B cell (primary cell): ENCODE data around the gene ANKRD65. TPM values are rescaled to one million over a fixed set of nuclear protein-coding genes. Genes with fewer than 3 reads are reported as not detected.
"Not testable (repeated sequence)": the region's sequence is repeated elsewhere in the genome, so short reads cannot be mapped to it uniquely, and the experiment has no call there.

Experiments used
- ATAC-seq: fragments of 200-7000 bp; cut with Tn5 transposase; one replicate; pipeline ENCODE4 v1.10.0; 2021; ENCODE audit warnings: low read depth, mild to moderate bottlenecking, moderate number of reproducible peaks, moderate library complexity
- CTCF ChIA-PET: fragments of 350-600 bp; sonication (Branson Sonifier 250); formaldehyde crosslinking; loops from one replicate; lab custom pipeline; 2021; ENCODE audit warnings: antibody characterized with exemption, inconsistent platforms; lab: Charles Lee
- POLR2A ChIA-PET: fragments of 350-600 bp; sonication (Branson Sonifier 250); formaldehyde crosslinking; loops from one replicate; lab custom pipeline; 2021; ENCODE audit warnings: antibody characterized with exemption; lab: Charles Lee
- DNase-seq: peaks from one replicate; pipeline ENCODE4 v3.0.0; 2013
- H2AFZ ChIP-seq: 2 replicates; pipeline ENCODE4 v1.6.1; 2012; ENCODE audit warnings: mild to moderate bottlenecking, low read depth, low read length; ENCODE audit not compliant: insufficient read depth, poor library complexity, severe bottlenecking
- H3K27ac ChIP-seq, 2 donors: 1 replicate in 1 of 2; 2 replicates in 1 of 2; pipeline ENCODE4 v1.5.1; 2012 to 2013; ENCODE audit warnings: low read length in 2 of 2, mild to moderate bottlenecking in 2 of 2, moderate library complexity in 1 of 2
- H3K27me3 ChIP-seq, 4 experiments: fragments of 200-600 bp in 1 of 4; sonication (generic) in 1 of 4; replicated peaks in 1 of 4; 1 replicate in 2 of 4; 2 replicates in 2 of 4; pipeline versions ENCODE4 v1.6.1 to v1.7.0; 2013 to 2016; ENCODE audit warnings: low read length in 3 of 4, mild to moderate bottlenecking in 2 of 4, mixed read lengths in 1 of 4, moderate library complexity in 1 of 4; ENCODE audit not compliant: insufficient read depth in 4 of 4, control insufficient read depth in 3 of 4; ENCODE audit errors: control extremely low read depth in 1 of 4
- H3K36me3 ChIP-seq, 2 experiments: replicated peaks in 1 of 2; 1 replicate in 1 of 2; 2 replicates in 1 of 2; pipeline versions ENCODE4 v1.6.1 to v1.7.1; 2013; ENCODE audit warnings: low read length in 1 of 2; ENCODE audit not compliant: insufficient read depth in 2 of 2, control insufficient read depth in 1 of 2; ENCODE audit errors: control extremely low read depth in 1 of 2, extremely low read depth in 1 of 2
- H3K4me1 ChIP-seq, 2 donors: fragments of 200-600 bp in 1 of 2; sonication (generic) in 1 of 2; 1 replicate in 1 of 2; 2 replicates in 1 of 2; pipeline versions ENCODE4 v1.5.1 to v1.6.1; 2013 to 2017; ENCODE audit warnings: low read length in 2 of 2; ENCODE audit not compliant: control insufficient read depth in 2 of 2, insufficient read depth in 2 of 2
- H3K4me2 ChIP-seq: replicated peaks from 2 replicates; pipeline ENCODE3; 2012; ENCODE audit warnings: mild to moderate bottlenecking, low read depth, low read length; ENCODE audit not compliant: poor library complexity, severe bottlenecking
- H3K4me3 ChIP-seq, 5 experiments: fragments of 200-600 bp in 1 of 5; sonication (generic) in 1 of 5; 1 replicate in 3 of 5; 2 replicates in 2 of 5; pipeline versions ENCODE4 v1.5.1 to v1.7.0; 2011 to 2016; ENCODE audit warnings: low read length in 4 of 5, mild to moderate bottlenecking in 4 of 5, low read depth in 2 of 5, control low read depth in 1 of 5, moderate library complexity in 1 of 5; ENCODE audit not compliant: insufficient read depth in 1 of 5; ENCODE audit errors: control extremely low read depth in 1 of 5, extremely low read depth in 1 of 5
- H3K79me2 ChIP-seq: fragments of 200-600 bp; sonication (generic); one replicate; pipeline ENCODE4 v1.6.0; 2016; ENCODE audit warnings: low read length; ENCODE audit not compliant: control insufficient read depth, insufficient read depth
- H3K9ac ChIP-seq: fragments of 200-600 bp; sonication (generic); 2 replicates; pipeline ENCODE4 v1.6.1; 2017; ENCODE audit warnings: mild to moderate bottlenecking, low read length, moderate library complexity
- H3K9me3 ChIP-seq, 3 donors: one replicate each; pipeline versions ENCODE4 v1.6.1 to v1.7.1; 2013; ENCODE audit warnings: low read length in 2 of 3; ENCODE audit not compliant: control insufficient read depth in 2 of 3, insufficient read depth in 1 of 3; ENCODE audit errors: control extremely low read depth in 1 of 3
- H4K20me1 ChIP-seq: 2 replicates; pipeline ENCODE4 v1.6.0; 2012; ENCODE audit warnings: mild to moderate bottlenecking, low read length; ENCODE audit not compliant: insufficient read depth, control insufficient read depth, poor library complexity, severe bottlenecking
- H3K27ac Mint-ChIP-seq: one replicate; pipeline ENCODE4 v1.8.0; 2021; ENCODE audit warnings: mixed read lengths
- H3K27me3 Mint-ChIP-seq: one replicate; pipeline ENCODE4 v1.8.0; 2021; ENCODE audit warnings: mixed read lengths
- H3K4me1 Mint-ChIP-seq: one replicate; pipeline ENCODE4 v1.8.0; 2021; ENCODE audit warnings: mixed read lengths
- H3K4me3 Mint-ChIP-seq: one replicate; pipeline ENCODE4 v1.8.0; 2021; ENCODE audit warnings: mixed read lengths
- H3K9me3 Mint-ChIP-seq: one replicate; pipeline ENCODE4 v1.8.0; 2022; ENCODE audit warnings: mixed read lengths; ENCODE audit not compliant: insufficient read depth
- EZH2 ChIP-seq: IDR thresholded peaks from 2 replicates; pipeline ENCODE4 v1.6.1; 2012; ENCODE audit warnings: borderline replicate concordance, low read depth, mild to moderate bottlenecking, moderate library complexity, low read length; ENCODE audit not compliant: insufficient read depth, poor library complexity, severe bottlenecking
- WGBS: methylation state at CpG from one replicate; pipeline ENCODE4 v1.1.5; 2013; ENCODE audit warnings: missing lambda C conversion rate; ENCODE audit not compliant: insufficient coverage; 5-methylcytosine and 5-hydroxymethylcytosine counted together
- intact Hi-C: fragments of 100-400 bp; cut with micrococcal nuclease; formaldehyde crosslinking; loops from one replicate; pipeline ENCODE4 v1.10.0; 2022
- polyA plus RNA-seq: library from polyadenylated mRNA; depleted of rRNA; stranded (reverse); fragments of >200 nt; gene quantifications from 2 replicates; pipeline ENCODE4 v1.2.3, GENCODE V29; 2012
- total RNA-seq, 2 donors: library from RNA; stranded (reverse); fragments of 120-200 nt in 1 of 2; gene quantifications; 1 replicate in 1 of 2; 2 replicates in 1 of 2; pipeline versions ENCODE4 v1.2.3 to v1.2.4, GENCODE V29; 2013 to 2022
- TF ChIP-seq, protein P1 (sequence below): fragments of 200-600 bp; IDR thresholded peaks from one replicate; pipeline ENCODE4 v1.8.0; 2022; ENCODE audit warnings: antibody characterized with exemption, mild to moderate bottlenecking

ANKRD65 gene
- total and polyA plus RNA-seq, 2 donors (not counting 1 experiment from before 2014, with no cell fraction given), result 0.12 TPM; not detected in 1

DNA sequence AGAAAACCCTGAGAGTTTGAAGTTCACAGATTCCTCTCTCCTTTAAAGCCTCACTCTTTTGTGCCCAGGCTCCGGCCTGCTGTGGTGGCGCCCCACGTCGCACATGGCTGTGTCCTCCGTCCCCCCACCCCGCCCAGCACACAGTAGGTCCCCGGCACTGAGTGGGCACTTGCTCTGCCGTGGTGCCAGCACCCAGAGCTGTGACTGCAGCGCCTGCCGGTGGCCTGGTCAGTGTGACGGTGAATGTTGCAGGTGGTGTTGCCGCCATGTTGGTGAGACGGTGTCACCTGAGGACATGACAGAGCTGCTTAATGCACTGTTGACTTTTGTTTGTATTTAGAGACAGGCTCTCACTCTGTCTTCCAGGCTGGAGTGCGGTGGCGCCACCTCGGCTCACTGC lies 31.8 kb upstream of the ANKRD65 start:
- DNase-seq, result no peak
- no peaks in the 10 kb centered on the region for H3K36me3 ChIP-seq
- H3K27ac Mint-ChIP-seq, result no peak overlapping the region
- whole genome bisulfite sequencing, result 96% methylated on average over 15 of the region's 16 CpGs
- TF ChIP-seq, protein P1, sequence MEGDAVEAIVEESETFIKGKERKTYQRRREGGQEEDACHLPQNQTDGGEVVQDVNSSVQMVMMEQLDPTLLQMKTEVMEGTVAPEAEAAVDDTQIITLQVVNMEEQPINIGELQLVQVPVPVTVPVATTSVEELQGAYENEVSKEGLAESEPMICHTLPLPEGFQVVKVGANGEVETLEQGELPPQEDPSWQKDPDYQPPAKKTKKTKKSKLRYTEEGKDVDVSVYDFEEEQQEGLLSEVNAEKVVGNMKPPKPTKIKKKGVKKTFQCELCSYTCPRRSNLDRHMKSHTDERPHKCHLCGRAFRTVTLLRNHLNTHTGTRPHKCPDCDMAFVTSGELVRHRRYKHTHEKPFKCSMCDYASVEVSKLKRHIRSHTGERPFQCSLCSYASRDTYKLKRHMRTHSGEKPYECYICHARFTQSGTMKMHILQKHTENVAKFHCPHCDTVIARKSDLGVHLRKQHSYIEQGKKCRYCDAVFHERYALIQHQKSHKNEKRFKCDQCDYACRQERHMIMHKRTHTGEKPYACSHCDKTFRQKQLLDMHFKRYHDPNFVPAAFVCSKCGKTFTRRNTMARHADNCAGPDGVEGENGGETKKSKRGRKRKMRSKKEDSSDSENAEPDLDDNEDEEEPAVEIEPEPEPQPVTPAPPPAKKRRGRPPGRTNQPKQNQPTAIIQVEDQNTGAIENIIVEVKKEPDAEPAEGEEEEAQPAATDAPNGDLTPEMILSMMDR, result no peak
- TF ChIP-seq EZH2, result no peak
- no peaks in the 10 kb centered on the region for H3K4me1 Mint-ChIP-seq
- H3K4me3 ChIP-seq, result no peak overlapping the region
- no peaks in the 10 kb centered on the region for H3K4me1 ChIP-seq
- no peaks in the 10 kb centered on the region for H3K79me2 ChIP-seq
- H3K27ac ChIP-seq, result no peak overlapping the region
- ATAC-seq, result no peak
- no peak overlapping the region for H3K9ac ChIP-seq
- no peak overlapping the region for H2AFZ ChIP-seq
- POLR2A ChIA-PET, result no interaction called here
- CTCF ChIA-PET, result no interaction called here
- H3K4me2 ChIP-seq, result no peak overlapping the region
- H3K27me3 ChIP-seq, result no peaks in the 10 kb centered on the region
- H3K9me3 Mint-ChIP-seq, result no peaks in the 10 kb centered on the region
- H3K4me3 Mint-ChIP-seq, result no peak overlapping the region
- no peaks in the 10 kb centered on the region for H4K20me1 ChIP-seq
- intact Hi-C loops, result no loop called here
- peaks cover 3% of the 10 kb centered on the region for H3K27me3 Mint-ChIP-seq
- H3K9me3 ChIP-seq, result no peaks in the 10 kb centered on the region

DNA sequence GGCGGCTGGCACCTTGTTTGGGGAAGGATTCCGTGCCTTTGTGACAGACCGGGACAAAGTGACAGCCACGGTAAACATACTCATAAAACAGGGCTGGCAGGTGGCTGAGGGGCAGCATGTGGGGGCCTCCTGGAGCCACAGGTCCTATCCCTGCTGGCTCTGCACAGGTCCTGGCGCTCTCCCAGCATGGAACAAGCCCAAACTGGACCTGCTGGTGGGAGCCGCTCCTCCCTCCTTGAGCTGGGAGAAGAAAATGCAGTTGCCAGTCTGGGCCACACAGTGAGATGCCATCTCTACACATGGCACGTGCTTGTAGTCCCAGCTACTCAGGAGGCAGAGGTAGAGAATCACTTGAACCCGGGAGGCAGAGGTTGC lies 31.3 kb upstream of the ANKRD65 start:
- WGBS, result 77% methylated on average over 5 of the region's 8 CpGs
- ATAC-seq, H3K27me3 ChIP-seq, H3K9ac ChIP-seq, H3K27ac Mint-ChIP-seq, H3K4me2 ChIP-seq, H3K4me1 ChIP-seq, H3K9me3 Mint-ChIP-seq, H2AFZ ChIP-seq, H3K9me3 ChIP-seq, H3K79me2 ChIP-seq, intact Hi-C loops, DNase-seq, CTCF ChIA-PET, H4K20me1 ChIP-seq, H3K4me3 Mint-ChIP-seq, H3K36me3 ChIP-seq, H3K4me1 Mint-ChIP-seq, POLR2A ChIA-PET, H3K27me3 Mint-ChIP-seq, H3K27ac ChIP-seq, H3K4me3 ChIP-seq: not testable (repeated sequence)
